Effector CD4-positive, alpha-beta T cell (primary cell): ENCODE results near the gene NMNAT2.
"Not testable (repeated sequence)": the region's sequence is repeated elsewhere in the genome, so short reads cannot be mapped to it uniquely, and the experiment has no call there.

Experiments used
- DNase-seq: peaks from one replicate; pipeline ENCODE4 v3.0.0-alpha.2; 2020

The NMNAT2 gene

GRCh38 chr1:183251101-183251958 is 166.8 kb downstream of the NMNAT2 start:
- DNase-seq, result no peak

- DNase-seq, result no peak
Measured at GRCh38 chr1:183249941-183250452, 168.2 kb downstream of the NMNAT2 start.

- DNase-seq, result no peak
Measured at GRCh38 chr1:183248989-183249691, 169.0 kb downstream of the NMNAT2 start.

- DNase-seq, result no peak
Measured at GRCh38 chr1:183247931-183248330, 170.2 kb downstream of the NMNAT2 start.

- no peak for DNase-seq
Measured at GRCh38 chr1:183247484-183247883, 170.7 kb downstream of the NMNAT2 start.

- DNase-seq, result no peak
Measured at GRCh38 chr1:183247066-183247465, 171.1 kb downstream of the NMNAT2 start.

- no peak for DNase-seq
Measured at GRCh38 chr1:183246436-183246835, 171.7 kb downstream of the NMNAT2 start.

GRCh38 chr1:183245357-183245756 is 172.8 kb downstream of the NMNAT2 start:
- DNase-seq, result no peak

- DNase-seq, result no peak
Measured at GRCh38 chr1:183244466-183244865, 173.7 kb downstream of the NMNAT2 start.

- DNase-seq, result no peak
Measured at GRCh38 chr1:183243161-183244050, 174.8 kb downstream of the NMNAT2 start.

GRCh38 chr1:183242556-183242955 is 175.6 kb downstream of the NMNAT2 start:
- no peak for DNase-seq

- no peak for DNase-seq
Measured at GRCh38 chr1:183241471-183241870, 176.7 kb downstream of the NMNAT2 start.

- not testable (repeated sequence) for DNase-seq
Measured at GRCh38 chr1:183240853-183241252, 177.3 kb downstream of the NMNAT2 start.

GRCh38 chr1:183240526-183240825 is 177.7 kb downstream of the NMNAT2 start:
- no peak for DNase-seq

- DNase-seq, result no peak
Measured at GRCh38 chr1:183239793-183240525, 178.2 kb downstream of the NMNAT2 start.

GRCh38 chr1:183239220-183239742 is 178.9 kb downstream of the NMNAT2 start:
- DNase-seq, result no peak

- no peak for DNase-seq
Measured at GRCh38 chr1:183238071-183238470, 180.1 kb downstream of the NMNAT2 start.

- DNase-seq, result no peak
Measured at GRCh38 chr1:183237046-183237445, 181.1 kb downstream of the NMNAT2 start.

- DNase-seq, result no peak
Measured at GRCh38 chr1:183236158-183236725, 181.9 kb downstream of the NMNAT2 start.

GRCh38 chr1:183235503-183235902 is 182.7 kb downstream of the NMNAT2 start:
- DNase-seq, result no peak

GRCh38 chr1:183234660-183235476 is 183.3 kb downstream of the NMNAT2 start:
- no peak for DNase-seq
